Cardiac muscle cell (in vitro differentiated cells and primary cell): Measurements from ENCODE around the gene NT5M. TPM values are rescaled to one million over a fixed set of nuclear protein-coding genes. Genes with fewer than 3 reads are reported as not detected.
A peak's percentile ranks its signal among the peaks of the same experiment; 100 is the strongest.
"Not testable (repeated sequence)": the region's sequence is repeated elsewhere in the genome, so short reads cannot be mapped to it uniquely, and the experiment has no call there.

Experiments used
- DNase-seq, 2 donors: peaks; one replicate each; pipeline versions ENCODE4 v3.0.0 to v3.0.0-alpha.2; 2010 to 2017; ENCODE audit warnings: low read depth in 1 of 2, low spot score in 1 of 2
- H3K27ac ChIP-seq: fragments of 200-600 bp; sonication (generic); 2 replicates; pipeline ENCODE4 v1.5.1; 2016
- H3K27me3 ChIP-seq: fragments of 200-600 bp; sonication (generic); 2 replicates; pipeline ENCODE4 v1.6.0; 2016; ENCODE audit warnings: control low read depth
- H3K36me3 ChIP-seq: fragments of 200-600 bp; sonication (generic); 2 replicates; pipeline ENCODE4 v1.5.1; 2016; ENCODE audit warnings: control low read depth
- H3K4me1 ChIP-seq: fragments of 200-600 bp; sonication (generic); 2 replicates; pipeline ENCODE4 v1.8.1; 2017; ENCODE audit warnings: low read depth, mild to moderate bottlenecking, mixed run types
- H3K4me3 ChIP-seq: fragments of 200-600 bp; sonication (generic); 2 replicates; pipeline ENCODE4 v1.5.1; 2016; ENCODE audit warnings: mild to moderate bottlenecking
- H3K9me3 ChIP-seq: fragments of 200-600 bp; sonication (generic); 2 replicates; pipeline ENCODE4 v1.5.1; 2017; ENCODE audit warnings: low read depth, mild to moderate bottlenecking, control low read depth
- CTCF ChIP-seq: IDR thresholded peaks from 2 replicates; pipeline ENCODE4 v1.5.1; 2012; ENCODE audit warnings: low read depth, mild to moderate bottlenecking, low read length
- polyA plus RNA-seq: library from polyadenylated mRNA; unstranded; fragments of >200 nt; fragmentation: Nextera tagmentation; extraction: Ambion mirVana; gene quantifications from 2 replicates; pipeline ENCODE4 v1.2.1, GENCODE V29; 2016
- total RNA-seq: library from RNA; depleted of rRNA; stranded (reverse); fragments of >200 nt; gene quantifications from 2 replicates; pipeline ENCODE4 v1.2.3, GENCODE V29; 2016

Gene NT5M
- total and polyA plus RNA-seq, 2 experiments from 2014 or later, result 32.9 to 38.5 TPM

GRCh38 chr17:17258998-17259397 lies 44.2 kb upstream of the NT5M start:
- Histone ChIP-seq H3K27me3 (no peaks in the 10 kb centered on the region), H3K36me3 (peaks cover 49% of the 10 kb centered on the region), H3K4me3 (no peak overlapping the region), H3K4me1 (peaks cover 2% of the 10 kb centered on the region), H3K9me3 (no peaks in the 10 kb centered on the region), H3K27ac (no peak overlapping the region)
- no peak for DNase-seq
- TF ChIP-seq CTCF, result no peak

- Histone ChIP-seq H3K27ac (peak overlapping the region; percentile 62), H3K4me3 (no peak overlapping the region)
- no peak for TF ChIP-seq CTCF
These were observed 38.7 kb upstream of the NT5M start for GRCh38 chr17:17264430-17264829.

GRCh38 chr17:17269926-17270773 lies 33.0 kb upstream of the NT5M start:
- no peak for DNase-seq
- peaks cover 63% of the 10 kb centered on the region for H3K36me3 ChIP-seq
- no peak overlapping the region for H3K4me3 ChIP-seq
- no peaks in the 10 kb centered on the region for H3K27me3 ChIP-seq
- no peaks in the 10 kb centered on the region for H3K4me1 ChIP-seq
- TF ChIP-seq CTCF, result peak; percentile 37
- no peaks in the 10 kb centered on the region for H3K9me3 ChIP-seq
- H3K27ac ChIP-seq, result no peak overlapping the region

More at GRCh38 chr17:17264430-17264829, 38.7 kb upstream of the NT5M start:
- Histone ChIP-seq H3K9me3 (no peaks in the 10 kb centered on the region), H3K27me3 (no peaks in the 10 kb centered on the region), H3K36me3 (peaks cover 53% of the 10 kb centered on the region), H3K4me1 (peaks cover 12% of the 10 kb centered on the region)
- DNase-seq, result peak in 1 of 2 donors; percentile 59

- no peak overlapping the region for H3K27ac ChIP-seq
- H3K27me3 ChIP-seq, result no peaks in the 10 kb centered on the region
- no peak for TF ChIP-seq CTCF
- no peaks in the 10 kb centered on the region for H3K9me3 ChIP-seq
- no peak overlapping the region for H3K4me3 ChIP-seq
- peaks cover 5% of the 10 kb centered on the region for H3K4me1 ChIP-seq
- no peak for DNase-seq
- peaks cover 23% of the 10 kb centered on the region for H3K36me3 ChIP-seq
These were observed 27.2 kb upstream of the NT5M start for GRCh38 chr17:17275971-17276370.

- H3K4me1 ChIP-seq, H3K27ac ChIP-seq, H3K9me3 ChIP-seq, H3K27me3 ChIP-seq, DNase-seq, H3K4me3 ChIP-seq: not testable (repeated sequence)
- peaks cover 22% of the 10 kb centered on the region for H3K36me3 ChIP-seq
These were observed 25.7 kb upstream of the NT5M start for GRCh38 chr17:17277431-17277830.

- H3K27me3 ChIP-seq, result no peaks in the 10 kb centered on the region
- no peak for DNase-seq
- H3K27ac ChIP-seq, result no peak overlapping the region
- H3K4me3 ChIP-seq, result no peak overlapping the region
- H3K4me1 ChIP-seq, result peaks cover 5% of the 10 kb centered on the region
- H3K36me3 ChIP-seq, result peaks cover 6% of the 10 kb centered on the region
- no peak for TF ChIP-seq CTCF
- no peaks in the 10 kb centered on the region for H3K9me3 ChIP-seq
These were observed 23.9 kb upstream of the NT5M start for GRCh38 chr17:17279316-17279715.
